HG03103 (cell line): Measurements from ENCODE around the gene UQCRC2.
"Not testable (repeated sequence)": the region's sequence is repeated elsewhere in the genome, so short reads cannot be mapped to it uniquely, and the experiment has no call there.

Source experiments
- ATAC-seq: cut with Tn5 transposase; IDR thresholded peaks from one replicate; pipeline ENCODE4 v1.9.1; 2021; ENCODE audit warnings: low read depth; ENCODE audit not compliant: unreplicated experiment

UQCRC2 gene

DNA sequence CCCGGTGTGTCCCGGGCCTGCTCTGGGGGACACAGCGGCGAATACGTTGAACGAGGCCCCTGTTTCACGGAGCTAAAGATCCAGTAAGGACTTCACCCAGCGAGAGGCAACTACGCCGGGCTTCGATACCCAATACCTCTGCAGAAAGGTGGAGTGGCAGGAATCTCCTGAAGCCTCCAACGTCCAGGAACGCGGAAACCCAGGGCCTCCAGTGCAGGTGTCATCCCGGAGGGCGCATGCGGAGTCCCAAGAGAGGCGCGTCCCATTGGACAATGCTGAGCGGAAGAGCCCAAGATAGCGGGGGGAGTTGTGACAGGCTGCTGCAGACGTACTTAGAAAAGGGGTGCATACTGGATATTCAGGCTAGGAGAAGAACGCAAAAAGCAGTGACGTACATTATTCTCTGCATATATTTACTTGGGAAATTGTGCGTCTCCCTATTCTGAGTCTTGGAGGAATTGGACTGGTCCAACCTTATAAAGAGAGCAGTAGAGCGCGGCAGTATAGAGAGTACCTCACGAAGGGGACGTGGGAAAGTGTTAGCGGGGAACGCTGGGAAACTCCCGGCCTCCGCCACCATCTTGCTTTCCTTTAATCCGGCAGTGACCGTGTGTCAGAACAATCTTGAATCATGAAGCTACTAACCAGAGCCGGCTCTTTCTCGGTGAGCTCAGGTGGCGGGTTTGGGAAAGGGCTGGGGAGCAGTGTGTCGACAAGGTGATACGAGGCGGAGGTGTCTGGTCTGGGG, at the start of gene UQCRC2:
Gene UQCRC2 (plus strand): TSS at position 569 of the 748 bp plus-strand sequence. CDS start 63 bp downstream, at position 632.
- peak; percentile 87 for ATAC-seq

DNA sequence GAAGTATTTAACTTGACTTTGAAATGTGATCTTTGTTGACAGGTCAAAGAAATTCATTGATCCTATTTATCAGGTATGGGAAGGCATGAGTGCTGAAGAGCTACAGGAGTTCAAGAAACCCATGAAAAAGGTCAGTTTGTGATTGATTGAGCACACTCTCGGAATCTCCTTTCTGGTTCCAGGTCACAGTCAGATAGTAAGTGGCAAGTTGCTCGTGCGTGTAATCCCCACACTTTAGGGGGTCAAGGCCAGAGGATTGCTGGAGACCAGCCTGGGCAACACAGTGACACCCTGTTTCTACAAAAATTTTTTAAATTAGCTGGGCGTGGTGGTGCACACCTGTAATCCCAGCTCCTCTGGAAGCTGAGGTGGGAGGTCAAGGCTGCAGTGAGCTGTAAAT, 20.5 kb upstream of the UQCRC2 start:
- not testable (repeated sequence) for ATAC-seq

DNA sequence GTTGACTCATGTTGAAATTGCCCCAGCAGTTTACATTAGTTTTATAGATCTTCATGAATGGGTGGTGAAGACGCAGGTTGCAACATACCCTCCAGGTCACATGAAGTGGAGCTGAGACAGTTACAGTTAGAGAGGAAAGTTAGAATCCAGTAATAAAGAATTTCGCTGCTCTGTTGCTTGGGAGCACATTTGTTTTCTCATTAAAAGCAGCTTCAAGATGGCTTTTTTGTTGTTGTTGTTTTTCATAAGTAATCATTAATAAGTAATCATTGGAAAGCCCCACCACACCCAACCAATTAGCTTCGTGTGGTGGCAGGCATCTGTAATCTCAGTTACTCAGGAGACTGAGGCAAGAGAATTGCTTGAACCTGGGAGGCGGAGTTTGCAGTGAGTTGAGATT, 19.8 kb upstream of the UQCRC2 start:
- ATAC-seq, result not testable (repeated sequence)

DNA sequence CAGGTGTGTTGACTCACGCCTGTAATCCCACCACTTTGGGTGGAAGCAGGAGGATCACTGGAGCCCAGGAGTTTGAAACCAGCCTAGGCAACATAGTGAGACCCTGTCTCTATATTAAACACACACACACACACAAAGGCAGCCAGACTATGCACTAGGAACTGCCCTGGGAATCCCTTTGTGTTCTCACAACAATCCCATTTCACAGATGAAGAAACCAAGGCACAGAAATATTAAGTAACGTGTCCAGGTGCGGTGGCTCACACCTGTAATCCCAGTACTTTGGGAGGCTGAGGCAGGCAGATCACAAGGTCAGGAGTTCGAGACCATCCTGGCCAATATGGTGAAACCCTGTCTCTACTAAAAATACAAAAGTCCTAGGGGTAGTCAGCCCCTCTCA, 19.4 kb upstream of the UQCRC2 start:
- not testable (repeated sequence) for ATAC-seq

DNA sequence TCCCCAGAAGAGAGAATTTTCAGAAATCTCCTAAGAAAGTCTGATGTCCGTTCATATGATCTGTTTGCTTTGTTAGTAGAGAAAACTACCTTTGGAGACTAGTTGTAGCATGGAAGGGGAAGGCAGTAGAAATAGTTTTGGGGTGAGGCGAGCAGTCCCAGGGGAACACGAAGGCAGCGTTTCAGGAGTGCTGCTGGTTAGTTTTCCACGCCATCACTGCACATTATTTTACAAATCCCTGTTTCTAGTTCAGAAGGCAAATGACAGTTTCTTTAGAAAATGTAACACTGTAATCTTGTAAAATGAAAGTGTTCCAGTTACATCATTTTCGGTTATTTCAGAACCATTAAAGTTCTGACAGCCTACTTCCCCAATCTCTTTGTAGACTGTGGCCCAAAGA, 16.9 kb upstream of the UQCRC2 start:
- ATAC-seq, result not testable (repeated sequence)

DNA sequence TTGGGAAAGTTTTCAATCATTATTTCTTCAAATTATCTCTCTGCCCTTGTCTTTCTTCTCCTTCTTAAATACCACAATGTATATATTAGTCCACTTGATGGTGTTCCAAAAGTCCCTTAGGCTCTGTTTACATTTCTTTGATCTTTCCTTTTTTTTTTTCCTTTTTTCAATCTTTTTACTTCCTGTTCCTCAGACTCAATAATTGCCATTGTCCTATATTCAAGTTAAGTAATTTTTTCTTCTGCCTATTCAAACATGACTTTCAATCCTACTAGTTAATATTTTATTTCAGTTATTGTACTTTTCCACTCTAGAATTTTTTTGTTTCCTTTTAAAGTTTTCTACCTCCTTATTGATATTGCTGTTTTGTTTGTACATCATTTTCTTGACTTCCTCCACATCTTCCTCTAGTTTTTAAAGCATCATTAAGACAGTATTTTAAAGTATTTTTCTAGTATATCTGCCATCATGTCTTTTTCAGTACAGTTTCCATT, 15.8 kb upstream of the UQCRC2 start:
- no peak for ATAC-seq

DNA sequence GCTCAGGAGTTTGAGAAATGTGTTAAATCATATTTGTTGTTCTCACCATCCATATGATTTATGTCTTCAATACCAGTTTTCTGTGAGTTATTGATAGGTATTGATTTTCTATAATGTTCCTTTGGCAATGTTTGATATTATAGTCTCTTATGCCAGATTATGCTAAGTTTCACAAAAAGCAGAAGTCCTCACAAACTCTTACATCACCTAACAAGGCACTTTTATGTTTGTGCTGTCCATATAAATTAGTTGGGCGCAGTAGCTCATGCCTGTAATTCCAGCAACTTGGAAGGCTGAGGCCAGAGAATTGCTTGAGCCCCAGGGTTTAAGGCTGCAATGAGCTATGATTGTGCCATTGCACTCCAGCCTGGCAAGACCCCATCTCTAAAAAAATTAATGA, 12.6 kb upstream of the UQCRC2 start:
- no peak for ATAC-seq

DNA sequence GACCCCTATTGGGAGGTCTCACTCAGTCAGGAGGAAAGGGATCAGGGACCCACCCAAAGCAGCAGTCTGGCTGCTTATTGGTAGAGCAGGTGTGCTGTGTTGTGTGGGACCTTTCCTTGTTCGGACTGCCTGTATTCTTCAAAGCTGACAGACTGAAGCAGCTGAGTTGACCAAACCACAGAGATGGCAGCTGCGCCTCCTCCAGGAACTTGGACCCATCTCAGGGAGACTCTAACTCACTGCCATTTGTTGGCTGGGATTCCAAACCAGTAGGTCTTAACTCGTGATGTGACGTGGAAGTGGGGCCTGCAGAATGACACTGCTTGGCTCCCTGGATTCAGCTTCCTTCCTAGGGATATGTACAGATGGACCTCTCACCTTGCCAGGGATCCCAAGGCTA, 9.6 kb upstream of the UQCRC2 start:
- ATAC-seq, result no peak

DNA sequence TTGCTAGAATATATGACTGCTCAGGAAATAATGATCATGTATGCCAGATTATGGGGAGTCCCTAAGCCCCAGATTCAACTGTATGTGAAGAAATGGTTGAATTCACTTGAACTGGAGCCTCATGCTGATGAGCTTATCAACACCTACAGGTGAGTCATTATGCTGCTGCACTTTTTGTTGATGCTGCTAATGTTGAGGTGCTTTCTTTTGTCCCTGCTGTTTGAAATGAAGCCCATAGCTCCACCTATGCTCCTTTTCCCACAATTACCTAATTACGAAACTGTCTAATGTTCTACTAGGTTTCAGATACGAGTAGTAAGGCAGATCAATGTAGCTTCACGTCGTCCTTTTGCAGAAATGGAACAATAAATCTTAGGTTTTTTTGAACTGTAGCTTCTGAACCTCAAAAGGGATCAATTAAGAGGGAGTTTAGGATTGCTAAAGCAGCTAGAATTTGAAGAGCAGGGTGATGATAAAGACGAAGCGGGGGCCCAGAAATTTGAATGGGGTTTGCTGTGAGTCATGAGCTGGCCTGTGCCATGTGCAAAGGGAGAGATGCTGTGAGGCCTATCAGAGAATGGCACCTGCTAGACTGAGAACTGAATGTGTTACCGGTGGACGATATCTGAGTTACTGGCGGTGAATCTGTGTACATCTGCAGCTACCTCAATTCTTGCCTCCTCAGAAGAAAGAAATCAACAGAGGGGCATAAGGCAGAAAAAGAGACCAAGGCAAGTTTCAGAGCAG, 6.1 kb upstream of the UQCRC2 start:
- ATAC-seq, result no peak

DNA sequence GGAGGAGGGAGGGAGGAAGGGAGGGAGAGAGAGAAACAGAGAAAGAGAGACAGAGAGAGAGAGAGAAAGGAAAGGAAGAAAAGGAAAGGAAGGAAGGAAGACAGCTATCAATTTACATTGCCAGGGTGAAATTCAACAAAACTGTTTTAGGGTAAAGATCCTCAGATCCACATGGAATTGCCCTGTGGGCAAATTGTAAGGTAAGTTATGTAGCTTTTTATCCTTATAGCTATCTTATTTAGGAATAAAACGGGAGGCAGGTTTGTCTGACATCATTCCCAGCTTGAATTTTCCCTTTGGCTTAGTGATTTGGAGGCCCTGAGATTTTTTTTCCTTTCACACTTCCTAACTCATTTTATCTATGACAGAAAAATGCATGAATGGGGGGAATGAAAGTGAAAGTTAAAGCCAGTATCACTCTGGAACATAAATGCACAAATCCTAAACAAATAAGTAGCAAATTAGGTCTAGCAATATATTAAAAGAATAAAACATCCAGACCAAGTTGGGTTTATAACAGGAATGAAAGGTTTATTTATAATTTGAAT, 3.4 kb upstream of the UQCRC2 start:
- ATAC-seq, result no peak

DNA sequence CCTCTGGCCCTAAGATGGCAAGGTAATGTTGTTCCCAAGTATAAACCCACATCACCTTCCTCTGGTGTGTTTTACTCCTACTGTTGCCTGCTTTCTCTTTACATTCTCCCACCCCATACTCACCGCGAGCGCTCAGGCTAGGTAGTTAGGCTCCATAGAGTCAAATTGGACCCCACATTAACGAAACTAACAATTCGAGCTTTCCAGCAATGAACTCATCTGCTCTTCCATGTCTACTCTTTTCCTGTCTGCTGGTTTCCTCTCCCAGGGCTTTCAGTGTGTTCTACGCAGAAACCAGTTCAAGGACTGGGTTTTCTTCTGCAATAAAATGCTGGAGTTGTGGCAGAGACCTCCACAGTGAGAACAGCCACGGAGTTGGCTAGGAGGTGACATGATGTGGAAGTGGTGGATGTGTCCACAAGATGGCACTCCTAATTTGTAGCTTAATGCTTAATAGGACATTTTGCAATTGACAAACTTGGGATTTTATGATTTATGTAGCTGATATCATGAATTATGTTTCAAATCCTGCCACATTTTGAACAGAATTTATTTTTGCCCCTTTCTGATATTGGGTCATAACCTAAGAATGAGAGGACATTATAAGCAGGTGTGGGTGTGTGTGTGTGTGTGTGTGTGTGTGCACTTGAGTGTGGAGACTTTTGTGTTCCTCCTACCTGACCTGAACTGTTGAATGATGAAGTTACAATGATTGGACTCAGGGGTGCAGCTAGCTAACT, 2.2 kb upstream of the UQCRC2 start:
- ATAC-seq, result no peak

DNA sequence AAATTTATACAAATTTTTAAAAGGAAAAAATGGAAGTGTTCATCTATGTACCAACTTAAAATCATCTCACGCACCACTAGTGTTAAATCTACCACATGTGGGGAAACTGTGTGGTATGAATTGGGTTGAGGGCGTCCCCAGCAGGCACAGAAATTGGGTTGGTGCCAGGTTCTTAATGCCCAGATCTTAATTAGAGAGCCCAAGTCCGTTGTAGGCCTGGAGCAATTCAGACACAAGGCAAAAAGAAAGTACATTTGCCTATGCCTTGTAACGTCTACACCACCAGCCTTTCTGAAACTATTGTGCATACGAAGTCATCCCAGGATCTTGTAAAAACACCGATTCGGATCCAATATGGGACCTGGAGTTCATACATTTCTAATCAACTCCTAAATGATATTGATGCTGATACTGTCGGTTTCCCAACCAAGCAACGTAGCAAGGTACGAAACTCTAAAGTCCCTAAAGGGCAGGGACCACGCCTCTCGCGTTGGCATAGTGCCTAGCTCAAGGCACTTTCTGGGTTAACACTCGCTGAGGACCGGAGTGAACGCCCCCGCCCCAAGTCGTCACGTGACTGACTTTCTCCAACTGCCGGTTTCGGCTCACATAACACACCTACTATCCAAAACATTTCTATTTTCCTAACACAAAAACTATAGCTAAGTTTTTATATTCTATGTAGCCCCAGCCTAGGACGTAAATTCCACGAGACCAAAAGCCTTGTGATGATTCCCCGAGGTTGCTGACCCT, 945 bp upstream of the UQCRC2 start:
- peak; percentile 21 for ATAC-seq

DNA sequence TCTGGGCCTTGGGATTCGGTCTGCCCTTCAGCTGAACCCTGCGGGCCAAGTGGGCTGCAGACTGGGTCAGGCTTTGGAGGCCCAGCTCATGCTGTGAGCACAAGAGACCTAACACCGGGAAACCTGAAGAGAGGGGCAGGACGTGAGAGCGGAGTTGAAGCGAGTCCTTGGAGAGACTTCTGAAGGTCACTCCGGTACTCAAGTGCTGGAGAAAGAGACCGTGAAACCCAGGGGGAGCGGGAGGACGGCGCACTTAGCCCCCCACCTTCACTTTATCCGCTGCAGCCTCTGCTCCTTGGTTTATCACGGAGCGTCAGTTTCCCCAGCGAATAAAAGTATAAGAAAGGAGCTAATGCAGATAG, 361 bp downstream of the UQCRC2 start:
- ATAC-seq, result peak; percentile 13

DNA sequence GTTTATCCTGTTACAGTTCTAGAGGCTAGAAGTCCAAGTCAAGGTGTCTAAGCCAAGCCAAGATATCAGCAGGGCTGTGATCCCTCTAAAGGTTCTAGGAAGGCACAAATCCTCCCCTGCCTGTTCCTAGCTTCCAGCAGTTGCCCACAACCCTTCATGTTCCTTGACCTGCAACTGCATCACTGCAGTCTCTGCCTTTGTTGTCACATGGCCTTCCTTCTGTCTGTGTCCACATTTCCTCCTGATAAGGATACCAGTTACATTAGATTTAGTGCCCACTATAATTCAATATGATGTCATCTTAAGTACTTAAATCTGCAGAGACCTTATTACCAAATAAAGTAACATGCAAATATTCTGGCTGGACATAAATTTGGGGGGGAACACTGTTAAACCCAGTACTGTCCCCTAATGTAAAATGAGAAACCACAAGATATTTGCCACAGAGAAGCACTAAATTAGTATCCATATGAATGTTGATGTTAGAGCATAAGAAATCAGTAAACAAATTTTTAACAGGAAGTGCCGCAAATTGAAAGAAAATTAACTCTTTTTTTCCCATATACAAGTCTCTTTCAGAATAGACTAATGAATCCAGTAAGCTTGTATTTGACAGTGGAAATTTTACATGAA, 4.7 kb downstream of the UQCRC2 start:
- ATAC-seq, result no peak

DNA sequence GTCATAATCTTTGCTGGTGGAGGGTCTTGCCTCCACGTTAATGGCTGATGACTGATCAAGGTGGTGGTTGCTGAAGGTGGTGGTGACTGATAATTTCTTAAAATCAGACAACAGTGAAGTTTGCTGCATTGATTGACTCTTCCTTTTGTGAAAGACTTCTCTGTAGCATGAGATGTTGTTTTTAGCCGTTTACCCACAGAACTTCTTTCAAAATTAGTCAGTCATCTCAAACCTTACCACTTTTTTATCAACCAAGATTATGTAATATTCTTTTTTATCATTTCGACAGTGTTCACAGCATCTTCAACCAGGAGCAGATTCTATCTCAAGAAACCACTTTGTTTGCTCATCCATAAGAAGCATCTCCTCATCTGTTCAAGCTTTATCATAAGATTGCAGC, 5.9 kb downstream of the UQCRC2 start:
- no peak for ATAC-seq

DNA sequence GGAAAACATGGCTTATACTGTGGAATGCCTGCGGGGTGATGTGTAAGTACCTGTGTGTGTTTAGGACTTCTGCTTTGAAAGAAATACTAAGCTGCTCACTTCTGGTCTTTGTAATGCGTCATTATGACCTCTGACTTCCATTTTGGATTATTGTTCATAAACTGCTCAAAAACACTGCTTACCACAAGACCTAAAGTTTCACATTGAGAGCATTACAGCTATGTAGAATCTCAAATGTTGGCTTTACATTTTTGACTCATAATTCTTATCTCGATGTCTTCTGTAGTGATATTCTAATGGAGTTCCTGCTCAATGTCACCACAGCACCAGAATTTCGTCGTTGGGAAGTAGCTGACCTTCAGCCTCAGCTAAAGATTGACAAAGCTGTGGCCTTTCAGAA, 9.3 kb downstream of the UQCRC2 start:
- ATAC-seq, result no peak

DNA sequence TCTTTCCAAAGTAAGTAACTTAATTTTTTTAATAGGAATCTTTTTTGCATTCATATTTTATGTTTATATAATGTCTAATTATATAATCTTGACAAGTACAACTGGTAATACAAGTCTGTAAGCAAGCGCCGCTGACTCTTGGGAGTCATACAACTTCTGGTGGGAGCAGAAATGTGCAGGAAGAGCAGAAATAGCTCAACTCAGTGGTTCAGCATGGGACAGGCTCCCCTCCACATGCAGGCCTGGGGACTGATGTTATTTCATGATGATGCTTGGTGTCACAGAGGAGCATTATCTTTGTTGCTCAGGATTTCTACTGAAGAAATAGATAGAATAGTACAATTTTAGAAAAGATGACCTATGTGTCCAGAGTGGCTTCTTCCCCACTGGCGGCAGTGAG, 10.7 kb downstream of the UQCRC2 start:
- ATAC-seq, result no peak

DNA sequence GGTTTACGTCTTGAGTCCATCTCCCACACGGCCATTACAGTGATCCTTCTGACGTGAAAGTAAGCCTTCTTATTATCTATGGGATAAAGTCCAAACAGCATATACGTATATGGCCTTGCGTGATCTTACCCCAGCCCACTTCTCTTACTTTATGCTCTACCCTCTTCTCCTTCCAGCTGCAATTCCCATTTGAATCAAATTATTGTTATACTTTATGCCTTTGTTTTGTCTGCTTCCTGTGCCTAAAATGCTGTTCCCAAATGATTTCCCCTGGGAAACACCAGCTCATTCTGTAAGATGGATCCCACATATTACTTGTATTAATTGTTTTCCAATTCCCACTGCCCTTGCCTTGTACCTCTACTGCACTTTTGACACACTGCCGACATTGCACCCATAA, 11.2 kb downstream of the UQCRC2 start:
- no peak for ATAC-seq

DNA sequence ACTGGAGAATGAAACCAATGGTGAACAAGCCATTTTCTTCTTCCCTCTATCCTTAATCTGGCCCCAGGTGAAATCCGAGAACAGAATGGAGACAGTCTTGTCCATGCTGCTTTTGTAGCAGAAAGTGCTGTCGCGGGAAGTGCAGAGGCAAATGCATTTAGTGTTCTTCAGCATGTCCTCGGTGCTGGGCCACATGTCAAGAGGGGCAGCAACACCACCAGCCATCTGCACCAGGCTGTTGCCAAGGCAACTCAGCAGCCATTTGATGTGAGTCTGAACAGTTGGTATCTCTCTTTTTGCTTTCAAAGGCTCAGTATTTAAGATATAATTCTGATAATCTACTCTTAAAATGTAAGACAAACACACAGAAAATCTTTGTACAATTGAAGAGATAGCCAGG, 18.7 kb downstream of the UQCRC2 start:
- ATAC-seq, result no peak

DNA sequence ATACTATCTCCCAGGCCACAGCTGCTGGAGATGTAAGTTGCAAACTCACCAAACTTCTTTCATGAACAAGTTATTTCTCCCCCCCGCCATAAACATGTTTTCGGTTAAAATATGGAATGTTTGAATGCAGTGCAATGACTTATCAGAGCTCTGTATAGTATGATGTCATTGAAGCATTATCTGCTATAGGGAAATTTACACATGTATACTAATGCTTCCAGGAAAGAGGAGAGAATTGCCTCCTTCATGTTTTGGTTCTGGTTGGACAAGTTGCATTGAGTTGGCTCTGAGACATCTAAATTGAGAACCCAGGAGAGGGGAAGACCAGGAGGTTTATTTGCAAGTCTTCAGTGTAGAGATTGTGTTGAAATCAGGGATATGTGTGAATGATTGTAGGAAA, 20.8 kb downstream of the UQCRC2 start:
- ATAC-seq, result no peak
